Colonic mucosa (tissue), 4 donors: ENCODE data around the gene SLAMF9. TPM values are rescaled to one million over a fixed set of nuclear protein-coding genes. Genes with fewer than 3 reads are reported as not detected.

ENCODE experiments used
- DNase-seq: peaks from one replicate; pipeline ENCODE4 v3.0.0-alpha.2; 2020
- H3K27ac ChIP-seq: fragments of 200-600 bp; one replicate; pipeline ENCODE4 v1.8.0; 2021
- H3K27me3 ChIP-seq: fragments of 200-600 bp; one replicate; pipeline ENCODE4 v1.8.0; 2021
- H3K36me3 ChIP-seq: fragments of 200-600 bp; one replicate; pipeline ENCODE4 v1.8.0; 2021
- H3K4me1 ChIP-seq: fragments of 200-600 bp; one replicate; pipeline ENCODE4 v1.8.0; 2021; ENCODE audit warnings: mild to moderate bottlenecking
- H3K4me3 ChIP-seq: fragments of 200-600 bp; one replicate; pipeline ENCODE4 v1.8.0; 2021
- H3K9ac ChIP-seq, 2 donors: one replicate each; pipeline ENCODE4 v1.7.0; 2013; ENCODE audit warnings: control low read depth in 2 of 2, low read depth in 2 of 2, low read length in 2 of 2
- H3K9me3 ChIP-seq: fragments of 200-600 bp; one replicate; pipeline ENCODE4 v1.8.0; 2021
- intact Hi-C: fragments of 100-400 bp; cut with DNase I; formaldehyde crosslinking; loops from one replicate; pipeline ENCODE4 v1.14.1; 2022
- total RNA-seq, 2 donors: library from RNA; stranded (reverse); fragmentation: NEBNext Ultra II Directional in 1 of 2; extraction: Animal tissue kit (Norgen Biotek cat#: 25700) in 1 of 2; gene quantifications; one replicate each; pipeline ENCODE4 v1.2.1, GENCODE V29; 2021
- TF ChIP-seq, protein P1 (sequence below): fragments of 200-600 bp; IDR thresholded peaks from one replicate; pipeline ENCODE4 v1.8.0; 2022; ENCODE audit warnings: antibody characterized with exemption, mild to moderate bottlenecking
- donor health status: healthy.
- donor health status: DM: no; HTN: no; CAD: no.
- donor health status: DM: no; HTN: no; CAD: no.

Gene SLAMF9
- total RNA-seq = not detected

DNA sequence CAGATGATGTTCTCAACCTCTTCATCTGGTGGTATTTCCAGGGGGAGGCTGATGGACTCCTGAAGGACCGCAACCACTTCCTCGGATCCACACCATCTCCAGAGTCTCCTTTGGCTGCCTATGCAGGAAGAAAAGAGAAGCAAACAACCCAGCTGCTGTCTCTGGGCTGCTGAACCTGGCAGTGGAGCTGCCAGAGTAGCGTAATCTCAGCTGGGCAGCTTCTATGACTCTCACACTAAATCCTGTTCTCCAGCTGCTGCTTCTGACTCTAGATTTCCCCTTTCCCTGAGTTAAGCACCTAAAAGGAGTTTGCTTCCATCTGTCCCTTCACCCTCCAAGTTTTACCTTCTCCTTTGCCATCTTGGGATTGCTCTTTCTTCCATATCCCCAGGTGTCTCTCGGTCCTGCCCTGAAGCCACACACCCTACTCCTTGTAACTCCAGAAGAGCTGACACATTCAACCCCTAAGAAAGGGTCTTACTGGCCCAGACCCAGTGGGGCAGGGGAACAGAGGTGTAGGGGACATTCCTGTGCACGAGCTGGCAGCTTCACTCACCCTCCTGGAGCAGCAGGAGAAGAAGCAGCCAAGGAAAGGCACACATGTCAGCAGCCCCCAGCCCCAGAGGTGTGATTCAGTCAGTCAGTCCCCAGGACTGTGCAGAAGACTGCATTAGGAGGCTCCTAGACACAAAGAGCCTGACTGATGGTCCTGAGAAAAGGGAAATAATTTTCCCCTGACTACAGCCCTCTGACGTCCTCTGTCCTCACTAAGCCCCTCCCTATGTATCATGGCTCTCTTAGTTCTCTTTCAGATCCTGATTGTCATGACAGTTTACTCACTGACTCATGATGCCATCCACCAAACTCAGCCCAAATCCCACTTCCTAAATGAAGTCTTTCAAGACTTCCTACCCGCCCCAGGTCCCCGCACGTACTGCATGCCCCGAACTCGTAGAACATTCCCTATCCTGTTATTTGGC is at the start of gene SLAMF9:
Gene SLAMF9 (minus strand): TSS at position 702 of the 980 bp plus-strand sequence. CDS start 100 bp downstream, at position 602.
- no peak for DNase-seq
- H3K4me1 ChIP-seq = no peaks in the 10 kb centered on the region
- no peak within 1 kb of the TSS for H3K27ac ChIP-seq
- H3K9ac ChIP-seq = no peak within 1 kb of the TSS
- H3K36me3 ChIP-seq = no peaks in the 10 kb centered on the region
- TF ChIP-seq, protein P1, sequence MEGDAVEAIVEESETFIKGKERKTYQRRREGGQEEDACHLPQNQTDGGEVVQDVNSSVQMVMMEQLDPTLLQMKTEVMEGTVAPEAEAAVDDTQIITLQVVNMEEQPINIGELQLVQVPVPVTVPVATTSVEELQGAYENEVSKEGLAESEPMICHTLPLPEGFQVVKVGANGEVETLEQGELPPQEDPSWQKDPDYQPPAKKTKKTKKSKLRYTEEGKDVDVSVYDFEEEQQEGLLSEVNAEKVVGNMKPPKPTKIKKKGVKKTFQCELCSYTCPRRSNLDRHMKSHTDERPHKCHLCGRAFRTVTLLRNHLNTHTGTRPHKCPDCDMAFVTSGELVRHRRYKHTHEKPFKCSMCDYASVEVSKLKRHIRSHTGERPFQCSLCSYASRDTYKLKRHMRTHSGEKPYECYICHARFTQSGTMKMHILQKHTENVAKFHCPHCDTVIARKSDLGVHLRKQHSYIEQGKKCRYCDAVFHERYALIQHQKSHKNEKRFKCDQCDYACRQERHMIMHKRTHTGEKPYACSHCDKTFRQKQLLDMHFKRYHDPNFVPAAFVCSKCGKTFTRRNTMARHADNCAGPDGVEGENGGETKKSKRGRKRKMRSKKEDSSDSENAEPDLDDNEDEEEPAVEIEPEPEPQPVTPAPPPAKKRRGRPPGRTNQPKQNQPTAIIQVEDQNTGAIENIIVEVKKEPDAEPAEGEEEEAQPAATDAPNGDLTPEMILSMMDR = no peak
- intact Hi-C loops = no loop called here
- no peak within 1 kb of the TSS for H3K4me3 ChIP-seq
- H3K9me3 ChIP-seq = no peaks in the 10 kb centered on the region
- H3K27me3 ChIP-seq = no peaks in the 10 kb centered on the region

DNA sequence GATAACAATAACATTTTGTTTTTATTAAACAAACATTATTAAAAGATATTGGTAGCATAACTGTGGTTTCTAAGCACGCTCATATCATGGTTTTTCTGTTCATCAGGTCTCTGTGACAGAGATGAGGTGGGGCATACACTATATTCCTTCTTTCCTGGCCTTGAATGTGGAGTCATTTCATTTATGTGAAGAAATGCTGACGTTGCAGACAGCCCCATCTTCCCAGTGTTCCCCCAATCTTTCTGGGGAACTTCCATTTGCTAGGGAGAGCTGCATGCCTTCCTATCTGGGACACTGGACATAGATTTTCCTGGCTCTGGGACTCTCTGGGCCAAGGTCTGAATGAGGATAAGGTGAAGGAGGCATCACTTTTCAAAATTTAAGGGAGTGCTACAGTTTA is 47.4 kb upstream of the SLAMF9 start:
- intact Hi-C loops = loop anchor here (10.0 kb wide), 1 partner anchor 207 kb away; no protein-coding TSS in a partner anchor
- no peaks in the 10 kb centered on the region for H3K4me1 ChIP-seq
- no peak overlapping the region for H3K27ac ChIP-seq
- no peak overlapping the region for H3K9ac ChIP-seq
- H3K36me3 ChIP-seq = no peaks in the 10 kb centered on the region
- H3K4me3 ChIP-seq = no peak overlapping the region
- TF ChIP-seq, protein P1 = no peak
- H3K9me3 ChIP-seq = no peaks in the 10 kb centered on the region
- no peaks in the 10 kb centered on the region for H3K27me3 ChIP-seq
- no peak for DNase-seq

DNA sequence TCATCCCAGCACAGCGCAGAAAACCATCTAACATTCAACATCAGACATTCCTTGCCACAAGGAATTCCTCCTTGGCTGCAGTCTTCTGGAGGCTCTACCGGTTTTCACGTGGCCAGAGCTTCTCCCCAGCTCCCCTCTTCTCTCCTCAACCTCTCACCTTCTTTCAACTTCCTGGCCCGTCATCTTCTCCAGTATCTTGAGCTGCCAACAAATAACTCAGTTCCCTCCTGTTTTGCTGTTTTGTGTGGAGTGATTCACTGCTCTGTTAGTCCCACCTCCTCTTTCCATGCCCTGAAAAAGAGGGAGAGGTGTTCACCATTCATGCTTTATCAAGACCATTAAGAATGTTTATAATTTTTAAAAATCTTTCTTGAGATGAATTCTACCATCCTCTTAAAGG is 45.2 kb upstream of the SLAMF9 start:
- H3K4me3 ChIP-seq = no peak overlapping the region
- no peaks in the 10 kb centered on the region for H3K27me3 ChIP-seq
- no peak overlapping the region for H3K27ac ChIP-seq
- H3K9me3 ChIP-seq = no peaks in the 10 kb centered on the region
- intact Hi-C loops = no loop called here
- DNase-seq = no peak
- no peak overlapping the region for H3K9ac ChIP-seq
- TF ChIP-seq, protein P1 = no peak
- no peaks in the 10 kb centered on the region for H3K36me3 ChIP-seq
- H3K4me1 ChIP-seq = no peaks in the 10 kb centered on the region

DNA sequence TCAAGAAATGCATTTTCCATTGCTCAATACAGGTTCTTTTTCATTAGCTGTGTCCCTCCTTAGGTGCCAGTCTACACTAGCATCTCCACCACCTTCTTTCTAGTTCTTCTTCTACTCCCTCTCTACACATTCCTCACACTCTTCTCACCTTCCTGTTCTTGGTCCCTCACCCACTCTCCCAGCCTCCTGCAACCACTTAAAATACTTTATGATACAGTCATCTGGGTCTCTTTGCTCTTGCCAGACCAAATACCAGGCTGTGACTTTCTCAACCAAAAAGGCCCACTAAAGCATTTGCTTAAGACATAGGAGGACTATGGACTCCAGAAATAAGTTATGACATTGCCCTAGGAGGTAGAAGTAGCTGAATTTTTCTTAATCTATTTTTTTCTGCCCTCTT is 42.6 kb upstream of the SLAMF9 start:
- Histone ChIP-seq H3K4me3 (no peak overlapping the region), H3K36me3 (no peaks in the 10 kb centered on the region), H3K4me1 (no peaks in the 10 kb centered on the region), H3K9me3 (no peaks in the 10 kb centered on the region), H3K9ac (no peak overlapping the region), H3K27me3 (no peaks in the 10 kb centered on the region), H3K27ac (no peak overlapping the region)
- DNase-seq = no peak
- TF ChIP-seq, protein P1 = no peak
- intact Hi-C loops = no loop called here

DNA sequence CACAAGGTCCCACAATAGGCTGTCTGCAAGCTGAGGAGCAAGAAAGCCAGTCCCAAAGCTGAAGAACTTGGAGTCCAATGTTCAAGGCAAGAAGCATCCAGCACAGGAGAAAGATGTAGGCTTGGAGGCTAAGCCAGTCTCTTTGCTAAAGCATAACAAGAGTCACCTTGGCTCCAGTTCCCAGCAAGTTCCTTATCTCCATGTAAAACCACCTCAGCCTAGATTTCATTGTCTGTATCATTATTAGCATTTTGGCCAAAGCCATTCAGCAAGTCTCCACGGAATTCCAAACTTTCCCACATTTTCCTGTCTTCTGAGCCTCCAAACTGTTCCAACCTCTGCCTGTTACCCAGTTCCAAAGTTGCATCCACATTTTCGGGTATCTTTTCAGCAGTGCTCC is 40.9 kb upstream of the SLAMF9 start:
- Histone ChIP-seq H3K36me3 (no peaks in the 10 kb centered on the region), H3K27ac (no peak overlapping the region), H3K4me1 (no peaks in the 10 kb centered on the region), H3K9ac (no peak overlapping the region), H3K9me3 (no peaks in the 10 kb centered on the region), H3K4me3 (no peak overlapping the region), H3K27me3 (no peaks in the 10 kb centered on the region)
- intact Hi-C loops = no loop called here
- TF ChIP-seq, protein P1 = no peak
- DNase-seq = no peak
